Mesenchymal stem cell (in vitro differentiated cells and primary cell): Measurements from ENCODE around the gene COX8C.

ENCODE experiments used
- DNase-seq: peaks from one replicate; pipeline ENCODE4 v3.0.0-alpha.2; 2013
- H2AFZ ChIP-seq: one replicate; pipeline ENCODE4 v1.6.1; 2013; ENCODE audit warnings: low read depth, mild to moderate bottlenecking, control low read depth, inconsistent platforms, low read length, moderate library complexity
- H2AK5ac ChIP-seq: 2 replicates; pipeline ENCODE4 v1.6.1; 2013; ENCODE audit warnings: low read length, moderate library complexity, mild to moderate bottlenecking, inconsistent platforms; ENCODE audit not compliant: severe bottlenecking
- H2BK120ac ChIP-seq: one replicate; pipeline ENCODE4 v1.6.1; 2013; ENCODE audit warnings: low read depth, mild to moderate bottlenecking, inconsistent platforms, low read length, moderate library complexity
- H2BK12ac ChIP-seq, 2 experiments: one replicate each; pipeline ENCODE4 v1.6.1; 2013; ENCODE audit warnings: inconsistent platforms in 2 of 2, low read length in 2 of 2, mild to moderate bottlenecking in 2 of 2, moderate library complexity in 2 of 2, control low read depth in 1 of 2
- H2BK15ac ChIP-seq: one replicate; pipeline ENCODE4 v1.6.1; 2013; ENCODE audit warnings: mild to moderate bottlenecking, low read depth, inconsistent platforms; ENCODE audit not compliant: poor library complexity, severe bottlenecking
- H2BK5ac ChIP-seq: 2 replicates; pipeline ENCODE4 v1.6.1; 2013; ENCODE audit warnings: low read depth, mild to moderate bottlenecking, low read length, control low read depth, inconsistent platforms; ENCODE audit not compliant: poor library complexity, severe bottlenecking
- H3K14ac ChIP-seq, 2 experiments: one replicate each; pipeline ENCODE4 v1.6.1; 2013; ENCODE audit warnings: inconsistent platforms in 2 of 2, low read length in 2 of 2, control low read depth in 1 of 2, mild to moderate bottlenecking in 1 of 2, moderate library complexity in 1 of 2
- H3K18ac ChIP-seq, 2 experiments: one replicate each; pipeline ENCODE4 v1.6.1; 2013; ENCODE audit warnings: inconsistent platforms in 2 of 2, low read length in 2 of 2, control low read depth in 1 of 2, low read depth in 1 of 2, mild to moderate bottlenecking in 1 of 2
- H3K23ac ChIP-seq, 2 experiments: one replicate each; pipeline ENCODE4 v1.6.1; 2013; ENCODE audit warnings: inconsistent platforms in 2 of 2, low read length in 2 of 2, mild to moderate bottlenecking in 2 of 2, moderate library complexity in 2 of 2, control low read depth in 1 of 2
- H3K27ac ChIP-seq: 2 replicates; pipeline ENCODE4 v1.5.1; 2013; ENCODE audit warnings: mild to moderate bottlenecking, moderate library complexity, low read length, control low read depth, inconsistent platforms; ENCODE audit not compliant: poor library complexity, severe bottlenecking
- H3K27me3 ChIP-seq, 2 experiments: 2 replicates each; pipeline versions ENCODE4 v1.6.1 to v1.7.0; 2013; ENCODE audit warnings: low read length in 2 of 2, mild to moderate bottlenecking in 2 of 2, moderate library complexity in 2 of 2, control low read depth in 1 of 2, inconsistent platforms in 1 of 2; ENCODE audit not compliant: control insufficient read depth in 1 of 2, insufficient read depth in 1 of 2
- H3K36me3 ChIP-seq, 2 experiments: 2 replicates each; pipeline versions ENCODE4 v1.6.1 to v1.7.0; 2013; ENCODE audit warnings: low read length in 2 of 2, control low read depth in 1 of 2, inconsistent platforms in 1 of 2, low read depth in 1 of 2, mild to moderate bottlenecking in 1 of 2; ENCODE audit not compliant: insufficient read depth in 2 of 2, control insufficient read depth in 1 of 2
- H3K4ac ChIP-seq, 2 experiments: one replicate each; pipeline ENCODE4 v1.6.1; 2013; ENCODE audit warnings: inconsistent platforms in 2 of 2, low read length in 2 of 2, mild to moderate bottlenecking in 2 of 2, moderate library complexity in 2 of 2, control low read depth in 1 of 2, low read depth in 1 of 2
- H3K4me1 ChIP-seq: 2 replicates; pipeline ENCODE4 v1.6.1; 2013; ENCODE audit warnings: low read depth, low read length, control low read depth; ENCODE audit not compliant: control insufficient read depth, insufficient read depth
- H3K4me2 ChIP-seq: 2 replicates; pipeline ENCODE4 v1.6.1; 2013; ENCODE audit warnings: low read length, mild to moderate bottlenecking, inconsistent platforms; ENCODE audit not compliant: poor library complexity, severe bottlenecking
- H3K4me3 ChIP-seq, 2 experiments: 2 replicates each; pipeline versions ENCODE4 v1.5.1 to v1.7.0; 2013; ENCODE audit warnings: low read length in 2 of 2, mild to moderate bottlenecking in 2 of 2, control low read depth in 1 of 2, low read depth in 1 of 2; ENCODE audit not compliant: insufficient read depth in 1 of 2
- H3K79me1 ChIP-seq: replicated peaks from 2 replicates; pipeline ENCODE4 v1.6.1; 2013; ENCODE audit warnings: mild to moderate bottlenecking, control low read depth, low read length, inconsistent platforms; ENCODE audit not compliant: poor library complexity, severe bottlenecking
- H3K9ac ChIP-seq: 2 replicates; pipeline ENCODE4 v1.7.0; 2013; ENCODE audit warnings: mild to moderate bottlenecking, low read length, moderate library complexity
- H3K9me3 ChIP-seq: 2 replicates; pipeline ENCODE4 v1.7.0; 2013; ENCODE audit warnings: mild to moderate bottlenecking, low read length; ENCODE audit not compliant: control insufficient read depth
- H4K8ac ChIP-seq: one replicate; pipeline ENCODE4 v1.6.1; 2013; ENCODE audit warnings: inconsistent platforms, mild to moderate bottlenecking, low read length, moderate library complexity
- H4K91ac ChIP-seq: one replicate; pipeline ENCODE4 v1.6.1; 2013; ENCODE audit warnings: mild to moderate bottlenecking, low read length, inconsistent platforms
- WGBS: methylation state at CpG from one replicate; pipeline ENCODE4 v1.1.7; 2013; ENCODE audit warnings: mixed read lengths; 5-methylcytosine and 5-hydroxymethylcytosine counted together

COX8C gene

DNA sequence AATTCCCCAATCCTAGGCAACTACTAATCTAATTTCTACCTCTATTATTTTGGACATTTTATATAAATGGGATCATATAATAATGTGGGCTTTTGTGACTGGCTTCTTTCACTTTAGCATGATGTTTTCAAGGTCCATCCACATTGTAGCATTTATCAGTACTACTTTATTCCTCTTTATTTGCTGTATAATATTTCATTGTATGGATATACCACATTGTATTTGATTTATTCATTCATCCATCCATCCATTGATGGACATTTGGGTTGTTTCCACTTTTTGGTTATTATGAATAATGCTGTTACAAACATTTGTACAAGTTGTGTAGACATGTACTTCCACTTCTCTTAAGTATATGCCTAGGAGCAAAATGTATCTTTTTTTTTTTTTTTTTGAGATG is 31.4 kb upstream of the COX8C start:
- no peak for DNase-seq
- peaks cover 8% of the 10 kb centered on the region for H3K4me1 ChIP-seq
- H3K36me3 ChIP-seq, result no peaks in the 10 kb centered on the region
- no peak overlapping the region for H3K4me2 ChIP-seq
- no peaks in the 10 kb centered on the region for H3K27me3 ChIP-seq
- H4K8ac ChIP-seq, result no peak overlapping the region
- no peak overlapping the region for H3K14ac ChIP-seq
- H4K91ac ChIP-seq, result no peak overlapping the region
- no peak overlapping the region for H2BK5ac ChIP-seq
- no peak overlapping the region for H2BK15ac ChIP-seq
- H3K23ac ChIP-seq, result no peak overlapping the region
- H2BK120ac ChIP-seq, result no peak overlapping the region
- H3K27ac ChIP-seq, result no peak overlapping the region
- H3K9ac ChIP-seq, result no peak overlapping the region
- no peak overlapping the region for H2BK12ac ChIP-seq
- no peak overlapping the region for H2AFZ ChIP-seq
- H3K79me1 ChIP-seq, result peaks cover 3% of the 10 kb centered on the region
- H3K4ac ChIP-seq, result no peak overlapping the region
- H2AK5ac ChIP-seq, result no peak overlapping the region
- no peak overlapping the region for H3K18ac ChIP-seq
- H3K4me3 ChIP-seq, result no peak overlapping the region
- no peaks in the 10 kb centered on the region for H3K9me3 ChIP-seq

GRCh38 chr14:93316716-93317115 is 30.3 kb upstream of the COX8C start:
- Histone ChIP-seq H3K4me3 (no peak overlapping the region), H4K91ac (no peak overlapping the region), H2BK15ac (no peak overlapping the region), H3K9ac (no peak overlapping the region), H3K18ac (no peak overlapping the region), H3K4me1 (peaks cover 8% of the 10 kb centered on the region), H2AFZ (no peak overlapping the region), H3K27me3 (no peaks in the 10 kb centered on the region), H2BK120ac (no peak overlapping the region), H3K4ac (no peak overlapping the region), H3K27ac (peak overlapping the region; percentile 5), H3K9me3 (no peaks in the 10 kb centered on the region), H3K23ac (no peak overlapping the region), H3K36me3 (no peaks in the 10 kb centered on the region), H2BK12ac (no peak overlapping the region), H4K8ac (no peak overlapping the region), H2AK5ac (no peak overlapping the region), H2BK5ac (no peak overlapping the region), H3K4me2 (no peak overlapping the region), H3K14ac (no peak overlapping the region), H3K79me1 (peaks cover 3% of the 10 kb centered on the region)
- 99% methylated on average over 3 of the region's 4 CpGs for WGBS
- DNase-seq, result no peak

- H2BK12ac ChIP-seq, result no peak overlapping the region
- no peak overlapping the region for H3K23ac ChIP-seq
- no peak overlapping the region for H2BK120ac ChIP-seq
- no peak overlapping the region for H4K8ac ChIP-seq
- peak overlapping the region; percentile 18 for H3K4me2 ChIP-seq
- H2BK15ac ChIP-seq, result no peak overlapping the region
- no peak overlapping the region for H2AK5ac ChIP-seq
- no peak overlapping the region for H3K14ac ChIP-seq
- H3K4me3 ChIP-seq, result no peak overlapping the region
- no peak overlapping the region for H2BK5ac ChIP-seq
- no peak overlapping the region for H2AFZ ChIP-seq
- no peak overlapping the region for H3K9ac ChIP-seq
- H3K27ac ChIP-seq, result peak overlapping the region; percentile 98
- no peak overlapping the region for H4K91ac ChIP-seq
- no peaks in the 10 kb centered on the region for H3K9me3 ChIP-seq
- peaks cover 8% of the 10 kb centered on the region for H3K4me1 ChIP-seq
- no peak overlapping the region for H3K18ac ChIP-seq
- H3K27me3 ChIP-seq, result no peaks in the 10 kb centered on the region
- H3K4ac ChIP-seq, result no peak overlapping the region
- whole genome bisulfite sequencing, result 100% methylated on average over 1 of the region's 7 CpGs
- H3K79me1 ChIP-seq, result peaks cover 3% of the 10 kb centered on the region
- no peaks in the 10 kb centered on the region for H3K36me3 ChIP-seq
- DNase-seq, result no peak
Observed at GRCh38 chr14:93317210-93317874, 29.6 kb upstream of the COX8C start.

DNA sequence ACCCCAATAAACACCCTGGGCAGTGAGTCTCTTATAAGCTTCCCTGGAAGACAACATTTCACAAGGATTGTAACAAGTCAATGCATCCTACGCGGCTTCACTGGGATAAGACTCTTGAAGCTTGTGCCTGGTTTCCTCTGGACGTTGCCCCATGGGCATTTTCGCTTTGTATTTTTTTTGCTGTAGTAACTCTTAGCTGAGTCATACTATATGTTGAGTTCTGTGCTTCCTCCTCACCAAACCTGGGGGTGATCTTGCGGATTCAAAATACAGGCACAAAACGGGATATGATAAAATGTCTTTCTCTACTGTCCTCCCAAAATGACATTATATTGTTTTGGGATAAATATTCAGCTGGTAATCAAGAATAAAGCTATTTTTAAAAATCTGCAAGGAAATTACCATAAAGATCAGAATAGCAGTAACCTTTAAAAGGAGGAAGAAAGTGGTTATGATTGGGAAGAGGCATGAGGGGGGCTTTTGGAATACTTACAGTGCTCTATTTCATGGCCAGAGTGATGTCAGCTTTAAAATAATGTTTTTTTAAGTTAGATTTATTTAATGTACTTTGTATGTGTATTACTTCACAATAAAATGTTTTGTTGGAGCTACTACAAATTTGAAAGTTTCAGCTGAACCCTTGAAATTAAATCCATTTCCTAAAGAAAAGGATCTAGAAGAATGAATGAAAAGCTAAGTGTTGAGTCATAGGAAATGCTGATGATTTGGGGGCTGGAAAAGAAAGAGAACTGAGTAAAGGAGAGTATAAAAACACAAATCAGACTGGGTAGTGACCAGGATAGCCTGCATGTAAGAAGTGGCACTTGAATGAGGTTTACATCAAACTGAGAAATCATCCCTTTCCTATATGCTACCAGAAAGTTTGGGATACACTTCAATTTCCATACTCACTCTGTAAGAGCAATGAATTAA is 28.8 kb upstream of the COX8C start:
- Histone ChIP-seq H3K79me1 (no peaks in the 10 kb centered on the region), H3K4me2 (peak overlapping the region; percentile 18), H4K8ac (no peak overlapping the region), H3K4me1 (peaks cover 9% of the 10 kb centered on the region), H3K36me3 (no peaks in the 10 kb centered on the region), H3K27ac (peak overlapping the region; percentile 98), H2BK15ac (no peak overlapping the region), H3K4ac (no peak overlapping the region), H4K91ac (no peak overlapping the region), H3K14ac (no peak overlapping the region), H2BK120ac (no peak overlapping the region), H2BK12ac (no peak overlapping the region), H2AFZ (no peak overlapping the region), H3K27me3 (no peaks in the 10 kb centered on the region), H3K23ac (no peak overlapping the region), H3K18ac (no peak overlapping the region), H3K4me3 (no peak overlapping the region), H3K9me3 (no peaks in the 10 kb centered on the region), H3K9ac (peak overlapping the region; percentile 30), H2BK5ac (no peak overlapping the region), H2AK5ac (no peak overlapping the region)
- WGBS, result 39% methylated on average over 4 of the region's 6 CpGs
- peak; percentile 86 for DNase-seq
